Activated B cell treated with CpG ODN at 0.5 μM for 24 hours (primary cell): ENCODE results near the gene SIAH3. TPM values are rescaled to one million over a fixed set of nuclear protein-coding genes. Genes with fewer than 3 reads are reported as not detected.

Source experiments
- ATAC-seq: fragments of 200-7000 bp; cut with Tn5 transposase; one replicate; pipeline ENCODE4 v1.10.0; 2021; ENCODE audit warnings: low read depth, mild to moderate bottlenecking, moderate library complexity
- CTCF ChIA-PET: fragments of 350-600 bp; sonication (Branson Sonifier 250); formaldehyde crosslinking; loops from one replicate; lab custom pipeline; 2021; ENCODE audit warnings: antibody characterized with exemption; lab: Charles Lee
- POLR2A ChIA-PET: fragments of 350-600 bp; sonication (Branson Sonifier 250); formaldehyde crosslinking; loops from one replicate; lab custom pipeline; 2021; ENCODE audit warnings: antibody characterized with exemption; lab: Charles Lee
- DNase-seq: peaks from one replicate; pipeline ENCODE4 v3.0.0; 2022
- H3K27ac Mint-ChIP-seq: one replicate; pipeline ENCODE4 v1.8.0; 2020; ENCODE audit warnings: mixed read lengths
- H3K27me3 Mint-ChIP-seq: one replicate; pipeline ENCODE4 v1.8.0; 2021; ENCODE audit warnings: mixed read lengths
- H3K36me3 Mint-ChIP-seq: one replicate; pipeline ENCODE4 v1.8.0; 2021; ENCODE audit warnings: low read depth, mixed read lengths
- H3K4me1 Mint-ChIP-seq: one replicate; pipeline ENCODE4 v1.8.0; 2021; ENCODE audit warnings: mixed read lengths
- H3K4me3 Mint-ChIP-seq: one replicate; pipeline ENCODE4 v1.8.0; 2020; ENCODE audit warnings: mild to moderate bottlenecking, mixed read lengths
- H3K9me3 Mint-ChIP-seq: one replicate; pipeline ENCODE4 v1.8.0; 2020; ENCODE audit warnings: mixed read lengths
- CTCF ChIP-seq: fragments of 200-600 bp; IDR thresholded peaks from one replicate; pipeline ENCODE4 v1.8.0; 2022; ENCODE audit warnings: antibody characterized with exemption, mild to moderate bottlenecking
- intact Hi-C: fragments of 100-400 bp; cut with micrococcal nuclease; formaldehyde crosslinking; loops from one replicate; pipeline ENCODE4 v1.15.1; 2024
- total RNA-seq: library from RNA; stranded (reverse); gene quantifications from 2 replicates; pipeline ENCODE4 v1.2.3, GENCODE V29; 2022

SIAH3 gene
- total RNA-seq, 1 donor from 2014 or later: not detected

- Mint-ChIP-seq H3K36me3 (no peaks in the 10 kb centered on the region), H3K4me3 (no peak overlapping the region), H3K4me1 (no peaks in the 10 kb centered on the region), H3K27me3 (peaks cover 6% of the 10 kb centered on the region), H3K27ac (no peak overlapping the region), H3K9me3 (no peaks in the 10 kb centered on the region)
- ChIA-PET POLR2A (no interaction called here), CTCF (no interaction called here)
- no peak for TF ChIP-seq CTCF
- DNase-seq (no peak), ATAC-seq (no peak)
- intact Hi-C loops: no loop called here
Observed at GRCh38 chr13:45781553-45782326, 69.8 kb downstream of the SIAH3 start.

DNA sequence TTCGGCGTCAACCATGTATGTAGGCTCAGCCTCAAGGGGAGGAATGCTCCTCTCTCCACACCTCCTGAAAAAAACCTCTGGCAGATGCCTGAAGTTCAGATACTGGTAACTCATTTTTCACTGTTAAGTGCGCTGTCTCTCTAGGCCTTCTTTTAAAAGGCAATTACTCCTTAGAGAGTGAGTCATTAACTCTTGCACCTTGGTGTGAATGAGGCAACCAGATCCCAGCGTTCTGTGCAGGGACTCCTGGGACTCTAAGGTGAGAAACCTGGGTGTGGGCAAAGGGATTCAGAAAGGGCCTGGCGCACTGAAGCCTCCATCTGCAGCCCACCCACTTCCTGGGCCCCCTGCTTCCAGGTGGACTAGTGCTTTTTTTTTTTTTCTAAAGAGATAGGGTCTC is 71.7 kb downstream of the SIAH3 start:
- DNase-seq: no peak
- Mint-ChIP-seq H3K4me3 (no peak overlapping the region), H3K36me3 (no peaks in the 10 kb centered on the region), H3K4me1 (no peaks in the 10 kb centered on the region), H3K27me3 (peaks cover 2% of the 10 kb centered on the region), H3K27ac (no peak overlapping the region), H3K9me3 (no peaks in the 10 kb centered on the region)
- TF ChIP-seq CTCF: no peak
- ChIA-PET POLR2A (no interaction called here), CTCF (no interaction called here)
- no peak for ATAC-seq
- intact Hi-C loops: no loop called here

DNA sequence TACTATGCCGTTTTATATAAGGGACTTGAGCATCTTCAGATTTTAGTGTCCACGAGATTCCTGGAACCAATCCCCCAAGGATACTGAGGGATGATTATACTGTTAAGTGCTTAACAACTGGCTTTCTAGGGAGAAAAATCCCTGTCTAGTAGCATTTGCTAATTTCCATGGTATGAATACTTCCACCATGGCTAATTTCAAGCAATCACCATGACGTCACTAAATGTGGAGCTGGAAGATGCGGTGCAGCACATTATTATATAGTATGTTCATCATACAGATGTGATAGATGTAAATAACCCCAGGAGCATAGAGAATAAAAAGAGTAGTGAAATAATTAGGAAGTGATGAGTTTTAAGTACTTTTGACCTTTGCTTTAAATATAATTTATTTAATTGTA is 72.7 kb downstream of the SIAH3 start:
- Mint-ChIP-seq H3K27ac (no peak overlapping the region), H3K27me3 (peaks cover 5% of the 10 kb centered on the region), H3K9me3 (no peaks in the 10 kb centered on the region), H3K36me3 (no peaks in the 10 kb centered on the region), H3K4me3 (no peak overlapping the region), H3K4me1 (no peaks in the 10 kb centered on the region)
- CTCF ChIA-PET: no interaction called here
- intact Hi-C loops: no loop called here
- no peak for ATAC-seq
- DNase-seq: no peak
- no peak for TF ChIP-seq CTCF
- POLR2A ChIA-PET: no interaction called here

DNA sequence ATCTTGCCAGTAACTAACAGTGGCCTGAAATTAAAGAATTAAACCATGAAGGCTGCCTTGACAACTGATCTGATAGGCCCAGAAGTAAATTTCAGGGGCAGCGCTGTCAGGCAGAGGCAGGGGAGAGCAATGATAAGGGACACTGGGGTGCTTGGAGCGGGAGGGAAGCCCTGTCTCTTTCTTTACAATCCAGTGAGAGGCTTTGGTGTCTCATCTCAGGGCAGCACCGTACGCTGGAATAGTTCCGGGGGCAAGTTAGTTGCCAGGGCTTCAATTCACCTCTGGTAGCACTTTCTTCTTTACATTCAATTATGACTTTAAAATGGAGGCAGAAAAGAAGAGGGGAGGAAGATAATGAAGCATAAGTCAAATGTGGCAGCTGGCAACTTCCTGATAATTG is 74.8 kb downstream of the SIAH3 start:
- CTCF ChIA-PET: no interaction called here
- H3K27me3 Mint-ChIP-seq: peaks cover 5% of the 10 kb centered on the region
- POLR2A ChIA-PET: no interaction called here
- no peaks in the 10 kb centered on the region for H3K4me1 Mint-ChIP-seq
- DNase-seq (no peak), ATAC-seq (no peak)
- H3K9me3 Mint-ChIP-seq: no peaks in the 10 kb centered on the region
- no peak for TF ChIP-seq CTCF
- H3K27ac Mint-ChIP-seq: no peak overlapping the region
- H3K4me3 Mint-ChIP-seq: no peak overlapping the region
- intact Hi-C loops: no loop called here
- H3K36me3 Mint-ChIP-seq: no peaks in the 10 kb centered on the region

GRCh38 chr13:45775401-45775963 is 76.1 kb downstream of the SIAH3 start:
- H3K9me3 Mint-ChIP-seq: peaks cover 5% of the 10 kb centered on the region
- H3K27ac Mint-ChIP-seq: no peak overlapping the region
- no peak for ATAC-seq
- CTCF ChIA-PET: no interaction called here
- peaks cover 5% of the 10 kb centered on the region for H3K27me3 Mint-ChIP-seq
- intact Hi-C loops: no loop called here
- POLR2A ChIA-PET: no interaction called here
- H3K36me3 Mint-ChIP-seq: no peaks in the 10 kb centered on the region
- TF ChIP-seq CTCF: no peak
- H3K4me1 Mint-ChIP-seq: no peaks in the 10 kb centered on the region
- H3K4me3 Mint-ChIP-seq: no peak overlapping the region
- DNase-seq: no peak
